HUES64 (cell line): ENCODE results near the gene LILRB5. TPM values are rescaled to one million over a fixed set of nuclear protein-coding genes. Genes with fewer than 3 reads are reported as not detected.
"Not testable (repeated sequence)": the region's sequence is repeated elsewhere in the genome, so short reads cannot be mapped to it uniquely, and the experiment has no call there.

ENCODE experiments used
- H3K27ac ChIP-seq: 2 replicates; pipeline ENCODE4 v1.7.0; 2013; ENCODE audit warnings: low read depth, low read length, inconsistent platforms
- H3K27me3 ChIP-seq: 2 replicates; pipeline ENCODE4 v1.6.1; 2013; ENCODE audit warnings: mild to moderate bottlenecking, low read length; ENCODE audit not compliant: insufficient read depth
- H3K36me3 ChIP-seq: 2 replicates; pipeline ENCODE4 v1.6.1; 2013; ENCODE audit warnings: mild to moderate bottlenecking, low read length; ENCODE audit not compliant: insufficient read depth
- H3K4me1 ChIP-seq: 2 replicates; pipeline ENCODE4 v1.6.1; 2013; ENCODE audit warnings: mild to moderate bottlenecking, low read length, moderate library complexity; ENCODE audit not compliant: insufficient read depth
- H3K4me3 ChIP-seq: 2 replicates; pipeline ENCODE4 v1.5.1; 2013; ENCODE audit warnings: mild to moderate bottlenecking, low read length, moderate library complexity
- H3K9ac ChIP-seq: 2 replicates; pipeline ENCODE4 v1.6.1; 2013; ENCODE audit warnings: mild to moderate bottlenecking, low read depth, low read length
- H3K9me3 ChIP-seq: 2 replicates; pipeline ENCODE4 v1.6.1; 2013; ENCODE audit warnings: low read depth, low read length; ENCODE audit not compliant: insufficient read depth
- WGBS: fragments of 150-250, 120-280 bp; methylation state at CpG from one replicate; pipeline ENCODE4 v1.1.7; 2013; ENCODE audit warnings: missing lambda C conversion rate; 5-methylcytosine and 5-hydroxymethylcytosine counted together
- polyA plus RNA-seq, 2 experiments: library from polyadenylated mRNA; stranded (reverse); fragments of 50-300 nt; gene quantifications; one replicate each; pipeline ENCODE4 v1.2.3, GENCODE V29; 2013

LILRB5 gene
- not detected for polyA plus RNA-seq (2013, experiment 1 of 2)
- not detected for polyA plus RNA-seq (2013, experiment 2 of 2)

GRCh38 chr19:54257116-54257480 is at the start of gene LILRB5:
LILRB5 (minus strand) TSS chr19:54257273; CDS start chr19:54257193, 80 bp downstream.
- Histone ChIP-seq H3K36me3 (no peaks in the 10 kb centered on the region), H3K4me3 (no peak within 1 kb of the TSS), H3K27ac (no peak within 1 kb of the TSS), H3K9me3 (no peaks in the 10 kb centered on the region), H3K4me1 (0 out of 2 replicates have a peak, but pooled peaks cover 3% of the 10 kb centered on the region), H3K9ac (no peak within 1 kb of the TSS), H3K27me3 (peaks cover 5% of the 10 kb centered on the region; the same call in 1 of the 2 replicates)
- WGBS: 90% methylated on average over 9 of the region's 9 CpGs

- peaks cover 9% of the 10 kb centered on the region; the same call in 1 of the 2 replicates for H3K27me3 ChIP-seq
- H3K4me3 ChIP-seq: no peak overlapping the region
- no peaks in the 10 kb centered on the region for H3K4me1 ChIP-seq
- H3K9me3 ChIP-seq: no peaks in the 10 kb centered on the region
- WGBS: 92% methylated on average over 1 of the region's 1 CpG
- H3K36me3 ChIP-seq: no peaks in the 10 kb centered on the region
- H3K27ac ChIP-seq: no peak overlapping the region
- no peak overlapping the region for H3K9ac ChIP-seq
Observed at GRCh38 chr19:54305141-54305540, 48.1 kb upstream of the LILRB5 start.

GRCh38 chr19:54302257-54302656 is 45.2 kb upstream of the LILRB5 start:
- H3K36me3 ChIP-seq: no peaks in the 10 kb centered on the region
- no peaks in the 10 kb centered on the region for H3K9me3 ChIP-seq
- no peak overlapping the region for H3K27ac ChIP-seq
- H3K4me3 ChIP-seq: no peak overlapping the region
- peaks cover 16% of the 10 kb centered on the region; the same call in 1 of the 2 replicates for H3K27me3 ChIP-seq
- WGBS: 92% methylated on average over 4 of the region's 4 CpGs
- H3K9ac ChIP-seq: no peak overlapping the region
- no peaks in the 10 kb centered on the region for H3K4me1 ChIP-seq

- 92% methylated on average over 5 of the region's 5 CpGs for WGBS
- Histone ChIP-seq H3K4me1 (no peaks in the 10 kb centered on the region), H3K36me3 (no peaks in the 10 kb centered on the region), H3K9ac (no peak overlapping the region), H3K4me3 (no peak overlapping the region), H3K27ac (no peak overlapping the region), H3K9me3 (no peaks in the 10 kb centered on the region), H3K27me3 (peaks cover 16% of the 10 kb centered on the region; the same call in 1 of the 2 replicates)
Observed at GRCh38 chr19:54299515-54299914, 42.4 kb upstream of the LILRB5 start.

- Histone ChIP-seq H3K27ac (no peak overlapping the region), H3K9me3 (no peaks in the 10 kb centered on the region)
- 60% methylated on average over 7 of the region's 7 CpGs for WGBS
Observed at GRCh38 chr19:54299126-54299498, 42.0 kb upstream of the LILRB5 start.

GRCh38 chr19:54298357-54299125 is 41.5 kb upstream of the LILRB5 start:
- Histone ChIP-seq H3K9me3 (no peaks in the 10 kb centered on the region), H3K27ac (no peak overlapping the region), H3K4me3 (no peak overlapping the region), H3K4me1 (no peaks in the 10 kb centered on the region), H3K36me3 (no peaks in the 10 kb centered on the region), H3K27me3 (peaks cover 16% of the 10 kb centered on the region; the same call in 1 of the 2 replicates), H3K9ac (no peak overlapping the region)
- 69% methylated on average over 4 of the region's 4 CpGs for WGBS

More at GRCh38 chr19:54299126-54299498, 42.0 kb upstream of the LILRB5 start:
- Histone ChIP-seq H3K9ac (no peak overlapping the region), H3K4me1 (no peaks in the 10 kb centered on the region), H3K4me3 (no peak overlapping the region), H3K36me3 (no peaks in the 10 kb centered on the region), H3K27me3 (peaks cover 16% of the 10 kb centered on the region; the same call in 1 of the 2 replicates)

- no peaks in the 10 kb centered on the region for H3K4me1 ChIP-seq
- H3K4me3 ChIP-seq: no peak overlapping the region
- H3K27me3 ChIP-seq: peaks cover 16% of the 10 kb centered on the region; the same call in 1 of the 2 replicates
- WGBS: 56% methylated on average over 7 of the region's 7 CpGs
- no peaks in the 10 kb centered on the region for H3K9me3 ChIP-seq
- no peak overlapping the region for H3K27ac ChIP-seq
- no peak overlapping the region for H3K9ac ChIP-seq
- H3K36me3 ChIP-seq: no peaks in the 10 kb centered on the region
Observed at GRCh38 chr19:54297759-54298305, 40.8 kb upstream of the LILRB5 start.

GRCh38 chr19:54294539-54294938 is 37.5 kb upstream of the LILRB5 start:
- 89% methylated on average over 5 of the region's 6 CpGs for WGBS
- Histone ChIP-seq H3K27ac (no peak overlapping the region), H3K27me3 (peaks cover 6% of the 10 kb centered on the region; the same call in 1 of the 2 replicates), H3K9me3 (no peaks in the 10 kb centered on the region), H3K36me3 (no peaks in the 10 kb centered on the region), H3K4me1 (no peaks in the 10 kb centered on the region), H3K9ac (no peak overlapping the region), H3K4me3 (no peak overlapping the region)

GRCh38 chr19:54289160-54289559 is 32.1 kb upstream of the LILRB5 start:
- not testable (repeated sequence) for H3K4me3 ChIP-seq, H3K36me3 ChIP-seq, H3K9me3 ChIP-seq, H3K27me3 ChIP-seq, H3K9ac ChIP-seq, H3K4me1 ChIP-seq, H3K27ac ChIP-seq
- 44% methylated on average over 2 of the region's 8 CpGs for WGBS

GRCh38 chr19:54287456-54287855 is 30.4 kb upstream of the LILRB5 start:
- no peaks in the 10 kb centered on the region for H3K27me3 ChIP-seq
- 94% methylated on average over 3 of the region's 4 CpGs for WGBS
- H3K4me3 ChIP-seq: no peak overlapping the region
- no peaks in the 10 kb centered on the region for H3K36me3 ChIP-seq
- H3K27ac ChIP-seq: no peak overlapping the region
- no peak overlapping the region for H3K9ac ChIP-seq
- no peaks in the 10 kb centered on the region for H3K4me1 ChIP-seq
- no peaks in the 10 kb centered on the region for H3K9me3 ChIP-seq

GRCh38 chr19:54286283-54286682 is 29.2 kb upstream of the LILRB5 start:
- WGBS: 89% methylated on average over 4 of the region's 10 CpGs
- not testable (repeated sequence) for H3K9ac ChIP-seq, H3K27ac ChIP-seq, H3K36me3 ChIP-seq, H3K4me1 ChIP-seq, H3K9me3 ChIP-seq, H3K4me3 ChIP-seq, H3K27me3 ChIP-seq
